Measurements from ENCODE around the gene SERPINE1.

- TF ChIP-seq CTCF (IDR thresholded peaks at IDR 0.05) (no peak), POLR2A (IDR thresholded peaks at IDR 0.05) (no peak)
These were observed 8.0 kb upstream of the SERPINE1 start for GRCh38 chr7:101118856-101119255.

Data from Peyer's patch (tissue), 4 donors.